HG03103 (cell line): ENCODE measurements around the gene RASGRF2.

Experiments
- ATAC-seq: cut with Tn5 transposase; IDR thresholded peaks from one replicate; pipeline ENCODE4 v1.9.1; 2021; ENCODE audit warnings: low read depth; ENCODE audit not compliant: unreplicated experiment

The RASGRF2 gene

DNA sequence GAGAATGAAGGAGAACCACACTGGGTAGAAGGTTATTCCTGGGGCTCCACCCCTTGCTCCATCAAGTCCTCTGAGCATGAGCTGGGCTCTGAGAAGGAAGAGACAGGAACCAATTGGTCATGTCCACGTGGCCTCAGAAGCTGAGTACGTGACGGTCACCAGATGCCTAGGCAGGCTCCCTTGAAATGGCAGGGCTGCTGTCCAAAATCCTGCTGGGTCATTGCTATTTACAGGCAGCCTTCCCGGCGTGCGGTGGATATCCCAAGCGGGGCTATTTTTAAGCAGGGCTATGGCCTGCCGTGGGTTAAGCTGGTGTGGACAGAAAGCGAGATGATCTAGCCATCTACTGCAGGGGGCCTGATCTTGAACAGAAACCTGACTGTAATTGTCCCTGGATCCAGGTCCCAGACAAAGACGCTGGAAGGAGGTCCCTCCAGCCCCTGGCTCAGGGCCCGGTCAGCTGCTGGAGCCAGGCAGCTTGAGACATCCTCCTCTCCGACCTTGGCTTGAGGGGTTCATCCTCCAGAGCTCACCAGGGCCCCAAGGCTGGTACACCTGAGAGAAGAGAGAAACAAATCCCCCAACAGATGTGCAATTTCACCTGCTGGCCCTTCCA is 272.4 kb downstream of the RASGRF2 start:
- no peak for ATAC-seq

DNA sequence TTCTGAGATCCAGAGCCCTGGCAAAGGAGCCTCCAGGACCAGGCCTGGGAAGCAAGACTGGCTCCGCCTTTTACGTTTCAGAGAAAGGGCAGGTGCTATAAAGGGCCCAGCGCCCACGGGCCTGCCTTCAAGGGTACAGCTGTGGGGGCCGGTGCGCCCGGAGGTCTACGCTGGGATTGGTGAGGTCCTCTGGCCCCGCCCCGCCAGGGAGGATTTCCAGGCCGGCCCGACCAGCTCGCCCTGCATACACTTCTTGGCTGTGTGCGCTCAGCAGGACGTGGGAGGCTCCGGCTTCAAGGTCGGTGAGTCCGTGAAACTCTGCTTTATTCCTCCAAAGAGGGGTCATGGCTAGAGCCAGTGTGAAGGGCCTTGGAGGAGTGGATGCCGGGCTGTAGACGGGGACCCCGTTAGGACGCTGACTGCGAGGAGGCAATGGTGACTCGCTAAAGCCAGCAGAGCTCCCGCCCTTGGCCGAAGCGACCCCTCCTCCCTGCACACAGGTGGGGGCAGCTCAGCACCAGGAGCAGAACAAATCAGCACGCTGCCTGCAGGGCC is 273.0 kb downstream of the RASGRF2 start, which contains the start of gene CKMT2:
Gene CKMT2, plus strand, starts transcription at position 243 of the 555 bp plus-strand sequence. CDS start 17,811 bp downstream, outside the sequence.
- ATAC-seq, result no peak

DNA sequence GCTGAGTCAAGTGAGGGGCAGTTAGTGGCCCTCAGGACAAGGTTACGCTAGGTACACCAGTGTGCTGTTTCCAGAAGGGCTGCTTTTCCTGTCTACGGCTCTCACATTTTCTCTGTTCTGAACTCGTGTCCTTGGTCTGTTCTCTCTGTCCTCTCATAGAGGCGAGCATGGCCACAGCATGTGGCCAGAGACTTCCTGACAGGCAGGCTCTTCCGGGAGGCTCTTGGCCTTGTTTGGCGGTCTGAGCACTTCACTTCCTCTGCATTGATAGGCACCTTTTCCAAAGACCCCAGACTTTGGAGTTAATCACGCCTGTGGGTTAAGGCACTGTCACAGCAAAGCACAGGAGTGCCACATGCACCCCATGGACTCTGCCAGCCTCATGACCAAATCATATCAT is 274.1 kb downstream of the RASGRF2 start:
- ATAC-seq, result no peak

DNA sequence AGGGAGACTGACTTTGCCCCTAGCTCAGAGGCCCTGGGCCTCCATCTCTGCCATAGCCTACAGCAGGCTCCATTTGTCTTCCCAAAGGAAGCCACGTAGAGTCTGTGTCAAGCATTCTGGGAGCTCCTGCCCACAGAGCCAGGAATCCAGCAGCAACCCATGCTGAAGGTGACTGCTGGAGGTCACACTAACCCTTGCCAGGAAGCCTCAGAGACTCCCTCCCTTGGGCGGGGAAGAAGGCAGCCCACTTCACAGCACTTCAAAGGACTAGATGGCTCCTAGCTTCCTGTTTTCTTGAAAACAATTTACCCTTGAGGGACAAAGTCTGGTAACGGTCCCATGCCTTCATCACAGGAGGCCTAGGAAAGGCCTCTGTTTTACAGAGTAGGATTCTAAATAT is 274.6 kb downstream of the RASGRF2 start:
- no peak for ATAC-seq

DNA sequence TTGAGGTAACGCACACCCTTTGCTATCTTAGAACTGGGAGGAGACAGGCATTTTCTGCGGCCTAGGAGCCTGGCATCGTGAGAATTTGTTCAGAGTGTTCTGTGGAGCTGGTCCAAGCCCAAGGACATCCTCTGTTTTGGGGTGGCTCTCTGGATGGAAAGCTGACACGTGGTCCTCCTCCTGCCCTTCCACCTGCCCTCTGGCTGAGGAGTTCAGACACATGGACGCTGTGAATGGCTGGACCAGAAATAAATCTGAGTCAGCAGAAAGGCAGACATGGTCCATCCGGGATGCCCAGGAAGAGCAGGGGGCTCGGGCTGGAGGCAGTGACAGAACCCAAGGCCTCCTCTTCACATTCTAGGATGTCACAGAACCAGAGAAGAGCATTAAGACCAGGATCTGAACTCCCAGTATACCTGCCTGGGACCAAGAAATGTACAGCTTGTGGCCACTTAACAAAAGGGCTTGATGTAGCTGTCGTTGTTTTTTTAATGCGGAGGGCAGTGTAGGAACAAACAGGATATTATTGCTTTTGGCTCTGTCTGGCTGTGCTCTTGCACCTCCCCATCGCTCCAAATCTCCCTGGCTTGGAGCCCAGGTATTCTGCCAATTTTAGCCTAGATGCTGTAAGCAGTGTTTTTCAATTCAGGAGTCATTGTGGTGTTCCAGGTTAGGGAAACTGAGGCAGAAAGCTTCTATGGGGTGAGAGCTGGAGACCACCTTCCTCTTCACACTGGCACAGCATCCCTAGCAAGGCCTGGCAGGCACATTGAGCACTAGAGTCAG is 275.3 kb downstream of the RASGRF2 start:
- ATAC-seq, result no peak

- ATAC-seq, result no peak
Observed at GRCh38 chr5:81238460-81238859, 278.3 kb downstream of the RASGRF2 start.

GRCh38 chr5:81239613-81240012 is 279.4 kb downstream of the RASGRF2 start:
- no peak for ATAC-seq

GRCh38 chr5:81241001-81241400 is 280.8 kb downstream of the RASGRF2 start:
- ATAC-seq, result no peak

GRCh38 chr5:81241961-81242648 is 281.9 kb downstream of the RASGRF2 start:
- ATAC-seq, result no peak

DNA sequence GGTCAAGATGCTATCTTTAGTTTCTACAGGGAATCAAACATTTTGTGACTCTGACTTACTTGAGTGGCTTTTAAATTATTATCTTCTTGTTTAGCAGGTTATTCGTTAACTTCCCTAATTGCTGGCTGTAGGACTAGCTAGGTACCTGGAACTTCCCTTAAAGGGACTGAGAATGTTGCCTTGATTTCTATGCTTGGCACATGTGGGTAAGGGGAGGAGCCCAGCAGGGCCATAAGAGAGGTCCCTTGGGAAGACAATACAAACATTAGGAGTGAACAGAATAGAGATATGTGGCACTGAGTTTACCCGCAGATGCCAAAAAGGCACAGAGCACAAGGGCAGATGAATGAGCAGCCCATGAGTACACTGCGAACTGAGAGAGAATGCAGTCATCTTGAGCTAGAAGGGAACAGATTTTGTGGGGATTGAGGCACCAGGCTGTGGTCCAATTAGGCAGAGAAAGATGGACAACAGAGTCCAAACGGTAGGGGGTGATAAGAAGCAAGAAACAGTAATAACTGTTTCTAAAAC is 282.8 kb downstream of the RASGRF2 start:
- ATAC-seq, result no peak

DNA sequence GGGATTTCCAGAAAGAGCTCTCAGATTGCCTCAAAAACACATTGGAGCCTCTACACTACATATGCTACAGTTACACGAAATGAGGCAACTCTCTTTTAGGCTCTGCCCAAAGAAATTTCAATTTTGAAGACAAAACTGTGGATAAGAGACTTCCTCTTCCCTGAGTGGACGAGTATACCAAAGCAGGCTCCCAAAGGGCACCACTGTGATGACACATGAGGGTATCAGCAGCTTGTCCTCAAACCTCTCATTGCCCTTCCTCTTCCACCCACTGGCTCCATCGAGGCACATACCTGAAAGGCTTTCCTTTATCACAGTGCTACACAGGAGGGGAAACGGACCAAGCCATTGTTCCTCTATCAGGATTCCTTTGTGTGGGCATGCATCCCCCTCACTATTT is 284.3 kb downstream of the RASGRF2 start:
- ATAC-seq, result no peak

- ATAC-seq, result no peak
Observed at GRCh38 chr5:81245871-81246235, 285.7 kb downstream of the RASGRF2 start.

DNA sequence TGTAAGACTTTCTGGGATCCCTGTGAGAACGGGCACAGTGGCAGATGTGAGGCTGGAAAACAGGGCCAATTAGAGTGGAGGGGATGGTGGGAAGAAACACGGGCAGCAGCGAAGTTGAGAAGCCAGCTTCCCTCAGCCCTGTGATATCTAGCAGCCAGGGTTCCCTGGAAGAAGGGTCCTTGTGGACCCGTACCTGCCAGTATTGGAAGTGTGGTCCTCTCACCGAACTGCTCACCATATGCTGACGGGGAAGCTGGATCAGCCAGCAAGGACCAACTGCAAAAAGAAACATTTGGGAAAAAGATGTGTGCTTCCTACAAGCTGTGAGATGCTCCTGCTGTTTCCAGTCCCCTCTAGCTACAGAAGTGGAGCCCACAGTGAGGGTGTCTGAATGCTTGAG is 286.5 kb downstream of the RASGRF2 start:
- no peak for ATAC-seq

DNA sequence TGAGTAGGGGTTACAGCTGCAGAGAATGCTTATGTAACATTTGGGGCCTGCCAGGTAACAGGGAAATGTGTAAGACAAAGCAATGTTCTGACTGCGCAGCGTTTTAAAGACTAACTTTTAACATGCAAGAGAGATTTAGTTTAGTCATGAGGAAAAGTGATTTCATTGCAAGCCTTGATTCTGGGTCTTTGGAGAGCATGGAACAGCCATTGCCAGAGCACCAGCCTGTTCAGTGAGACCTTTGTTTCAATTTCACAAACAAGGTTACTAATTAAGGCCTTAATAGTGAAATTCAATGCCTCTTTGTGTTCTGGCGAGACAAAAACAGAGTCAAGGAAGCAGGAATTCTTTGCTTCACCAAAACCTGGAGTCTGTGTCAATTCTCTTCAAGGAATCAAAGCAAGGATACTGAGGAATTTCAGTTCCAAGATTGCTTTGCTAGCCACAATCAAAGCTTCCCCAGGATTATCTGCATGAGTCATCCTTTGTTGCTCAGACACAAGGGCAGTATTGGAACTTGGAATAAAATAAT is 287.3 kb downstream of the RASGRF2 start:
- ATAC-seq, result no peak

GRCh38 chr5:81249240-81249639 is 289.1 kb downstream of the RASGRF2 start:
- no peak for ATAC-seq

GRCh38 chr5:81250004-81250403 is 289.8 kb downstream of the RASGRF2 start:
- ATAC-seq, result no peak

DNA sequence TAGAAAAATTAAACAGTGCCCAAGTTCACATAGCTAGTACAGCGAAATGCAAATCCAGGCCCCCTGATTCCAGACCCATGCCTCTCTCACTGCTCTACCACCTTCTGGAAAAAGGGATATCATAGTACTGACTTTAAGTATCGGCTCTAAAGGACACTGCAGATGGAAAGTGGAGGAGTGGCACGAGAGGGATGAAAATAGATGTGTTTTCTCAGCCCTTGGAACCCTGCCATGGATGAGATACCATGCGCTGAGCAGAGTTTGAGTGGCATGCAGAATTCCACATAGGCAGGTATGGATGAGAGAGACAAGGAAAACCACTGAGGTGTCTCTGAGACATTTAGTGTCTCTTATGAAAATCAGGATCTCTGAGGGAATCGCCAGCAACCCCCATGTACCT is 291.8 kb downstream of the RASGRF2 start:
- ATAC-seq, result no peak

DNA sequence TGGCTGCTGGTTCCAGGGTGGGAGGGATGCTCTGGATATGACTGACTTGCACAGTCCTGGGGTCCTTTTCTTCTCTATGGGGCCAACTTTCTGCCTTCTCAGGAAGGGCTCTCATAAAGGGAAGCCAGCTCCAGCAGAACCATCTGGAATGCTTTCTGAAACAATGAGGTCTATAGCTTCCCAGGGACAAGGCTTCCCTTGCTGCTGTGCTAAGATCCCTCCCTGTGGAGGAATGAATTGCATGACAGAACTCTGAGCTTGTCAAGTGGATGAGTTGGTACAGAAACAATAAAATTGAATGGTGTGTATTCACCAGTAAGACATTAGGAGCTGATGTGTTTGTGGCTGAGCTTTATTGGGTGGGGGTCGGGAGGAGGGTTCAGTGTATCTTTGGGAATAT is 292.7 kb downstream of the RASGRF2 start:
- no peak for ATAC-seq

DNA sequence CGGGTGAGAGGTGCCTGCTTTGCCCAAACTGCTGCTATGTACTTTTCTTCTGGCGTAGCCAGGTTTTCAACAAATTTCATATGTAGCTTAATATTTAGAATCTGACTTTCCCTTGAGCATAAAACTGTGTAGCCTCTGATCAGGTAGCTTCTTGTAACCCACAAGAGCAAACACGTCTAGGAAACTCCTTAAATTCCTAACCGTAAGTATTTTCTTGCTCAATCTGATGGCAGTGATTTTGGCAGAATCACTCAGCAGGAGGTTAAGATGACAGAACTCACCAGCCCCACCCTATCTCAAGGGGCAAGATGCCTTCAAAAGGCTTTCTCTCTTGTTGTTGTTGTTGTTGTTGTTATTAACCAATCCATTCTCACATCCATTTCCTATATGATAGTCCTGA is 293.7 kb downstream of the RASGRF2 start:
- ATAC-seq, result no peak

- ATAC-seq, result no peak
Observed at GRCh38 chr5:81254886-81255559, 294.9 kb downstream of the RASGRF2 start.
